ENCODE measurements around the gene MED29.

The MED29 gene

DNA sequence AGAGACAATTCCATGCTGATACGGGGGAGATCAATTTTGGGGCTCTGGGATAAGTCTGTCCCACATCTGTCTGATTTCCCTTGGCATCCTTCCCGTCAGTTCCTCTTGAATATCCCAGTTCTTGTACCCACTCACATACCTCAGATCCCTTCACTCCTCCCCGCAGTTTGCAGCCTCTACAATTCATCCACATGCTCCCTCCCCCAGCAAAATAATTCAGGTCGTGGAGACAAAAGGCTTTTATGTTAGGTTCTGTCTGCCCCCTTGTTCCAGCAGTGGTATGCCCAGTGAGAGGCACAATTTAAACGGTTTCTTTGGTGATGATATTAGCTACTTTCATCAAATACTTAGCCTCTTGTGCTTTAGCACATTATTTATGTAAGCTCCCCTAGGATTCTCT is 35.0 kb downstream of the MED29 start:
- in situ Hi-C loops (cut with HindIII; ENCODE audit: low sequenced_read_pairs), result no loop called here

DNA sequence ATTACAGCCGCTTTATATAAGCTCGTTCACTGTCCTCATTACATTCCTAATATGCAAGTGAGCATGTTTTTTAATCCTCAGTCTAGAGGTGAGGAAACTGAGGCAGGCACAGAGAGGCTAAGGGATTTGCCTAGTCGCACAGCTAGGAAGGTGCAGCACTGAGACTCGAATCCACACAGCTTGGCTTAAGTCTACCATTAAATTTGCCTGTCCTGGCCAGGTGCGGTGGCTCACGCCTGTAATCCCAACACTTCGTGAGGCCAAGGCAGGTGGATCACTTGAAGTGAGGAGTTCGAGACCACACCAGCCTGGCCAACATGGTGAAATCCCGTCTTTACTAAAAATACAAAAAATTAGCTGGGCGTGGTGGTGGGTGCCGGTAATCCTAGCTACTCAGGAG is 36.5 kb downstream of the MED29 start:
- in situ Hi-C loops (cut with HindIII; ENCODE audit: low sequenced_read_pairs), result no loop called here

DNA sequence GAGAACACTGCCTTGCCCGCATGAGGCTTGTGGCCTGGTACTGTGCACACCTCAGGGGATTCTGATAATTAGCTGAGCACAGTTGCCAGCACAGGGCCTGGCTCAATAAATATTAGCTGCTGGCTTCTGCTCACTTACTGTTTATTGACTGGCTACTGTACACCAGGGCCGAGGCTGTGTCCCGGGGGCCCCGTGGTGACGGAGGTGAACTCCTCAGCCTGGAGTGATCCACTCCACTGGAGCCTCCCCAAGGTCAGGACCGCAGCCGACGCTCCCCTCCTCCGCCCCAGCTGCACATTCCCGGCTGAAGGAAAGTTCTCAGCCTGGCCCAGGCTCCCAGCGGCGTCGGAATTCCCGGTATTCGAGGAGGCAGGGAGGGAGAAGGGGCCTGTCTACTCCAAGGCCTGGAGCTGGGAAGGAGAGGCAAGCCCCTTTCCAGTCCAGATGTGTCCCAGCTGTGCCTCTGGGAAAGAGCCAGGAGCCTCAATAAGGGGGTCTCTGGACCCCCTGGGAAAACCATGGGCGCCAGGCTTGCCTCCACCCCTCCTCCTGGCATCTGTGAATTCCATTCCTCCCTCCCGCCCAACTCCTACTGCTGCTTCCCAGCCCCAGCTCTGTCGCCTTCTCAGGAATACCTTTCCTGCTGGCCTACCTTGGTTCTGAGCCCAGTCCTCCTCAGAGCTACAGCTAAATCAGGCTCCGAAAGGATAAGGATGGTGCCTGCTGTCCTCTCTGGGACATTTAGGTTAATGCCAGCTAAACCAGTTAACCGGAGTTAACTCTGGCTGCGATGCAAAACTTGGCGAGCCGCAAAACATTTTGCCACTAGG is 37.3 kb downstream of the MED29 start:
- in situ Hi-C loops (cut with HindIII; ENCODE audit: low sequenced_read_pairs), result no loop called here

DNA sequence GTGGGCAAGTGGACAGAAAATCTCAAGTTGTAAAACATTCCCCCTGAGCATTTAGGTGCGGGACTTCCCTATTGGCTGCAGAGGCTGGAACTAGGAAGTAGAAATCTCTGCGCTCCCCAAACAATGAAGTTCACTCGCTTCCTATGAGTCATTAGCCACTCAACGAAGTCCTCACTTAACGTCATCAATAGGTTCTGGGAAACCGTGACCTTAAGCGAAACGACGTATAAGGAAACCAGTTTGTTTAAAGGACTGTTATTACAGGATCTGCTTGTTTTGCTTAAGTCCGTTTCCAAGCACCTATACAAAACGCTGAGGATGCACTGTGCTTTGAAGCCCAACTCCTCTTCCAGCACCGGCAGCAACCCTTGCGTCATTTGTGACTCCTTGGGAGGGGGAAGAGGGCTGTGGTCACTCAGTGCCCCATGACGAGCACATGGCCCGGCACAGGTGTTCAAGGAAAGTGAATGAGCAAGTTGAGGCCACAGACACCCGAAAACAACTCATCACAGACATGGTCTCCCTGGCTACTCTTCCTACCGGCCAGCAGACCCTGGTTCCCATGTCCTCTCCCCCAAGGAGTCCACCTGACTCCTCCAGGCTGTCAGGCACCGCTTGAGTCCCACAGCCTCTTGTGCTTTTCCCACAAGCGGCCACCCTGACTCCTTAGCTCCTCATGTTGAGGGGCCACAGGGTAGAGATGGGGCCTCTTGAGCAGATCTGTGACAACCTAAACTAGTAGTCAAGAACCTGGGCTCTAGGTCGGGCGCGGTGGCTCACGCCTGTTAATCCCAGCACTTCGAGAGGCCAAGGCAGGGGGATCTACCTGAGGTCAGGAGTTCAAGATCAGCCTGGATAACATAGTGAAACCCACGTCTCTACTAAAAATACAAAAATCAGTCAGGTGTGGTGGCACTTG is 39.8 kb downstream of the MED29 start:
- in situ Hi-C loops (cut with HindIII; ENCODE audit: low sequenced_read_pairs), result no loop called here

DNA sequence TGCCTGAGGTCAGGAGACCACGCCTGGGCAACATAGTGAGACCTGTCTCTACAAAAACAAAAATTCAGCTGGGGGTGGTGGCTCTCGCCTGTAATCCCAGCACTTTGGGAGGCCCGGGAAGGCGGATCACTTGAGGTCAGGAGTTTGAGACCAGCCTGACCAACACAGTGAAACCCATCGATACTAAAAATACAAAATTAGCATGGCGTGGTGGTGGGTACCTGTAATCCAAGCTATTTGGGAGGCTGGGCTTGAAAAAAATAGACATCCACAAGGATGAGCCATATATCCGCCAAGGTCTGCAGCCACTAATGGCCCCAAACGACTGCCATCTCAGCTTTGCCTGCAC is 41.5 kb downstream of the MED29 start:
- in situ Hi-C loops (cut with HindIII; ENCODE audit: low sequenced_read_pairs), result no loop called here

DNA sequence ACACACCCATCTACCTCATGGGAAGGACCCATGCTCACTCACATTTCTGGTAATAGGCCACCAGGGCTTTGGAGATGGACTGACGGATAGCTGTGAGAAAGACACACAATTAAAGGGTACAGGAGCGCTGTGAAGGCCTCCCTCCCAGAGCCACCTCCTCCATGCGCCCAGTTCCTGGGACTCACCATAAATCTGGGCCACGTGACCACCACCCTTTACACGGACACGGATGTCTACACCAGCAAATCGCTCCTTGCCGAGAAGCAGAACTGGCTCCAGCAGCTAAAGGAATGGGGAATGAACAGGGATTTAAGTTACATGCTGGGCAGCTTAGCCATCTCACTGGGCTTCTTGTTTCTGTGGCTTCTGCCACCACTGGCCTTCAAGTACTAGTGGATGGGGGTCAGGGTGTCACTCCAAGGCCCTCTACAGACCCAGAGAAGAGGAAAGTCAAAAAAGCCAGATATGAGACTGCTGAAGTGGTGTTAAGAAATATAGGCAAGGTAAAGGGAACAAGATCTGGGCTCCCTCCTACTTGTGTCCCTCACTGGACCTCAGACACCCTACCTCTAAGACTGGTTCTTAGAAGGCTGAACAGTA is 42.4 kb downstream of the MED29 start:
- in situ Hi-C loops (cut with HindIII; ENCODE audit: low sequenced_read_pairs), result no loop called here

DNA sequence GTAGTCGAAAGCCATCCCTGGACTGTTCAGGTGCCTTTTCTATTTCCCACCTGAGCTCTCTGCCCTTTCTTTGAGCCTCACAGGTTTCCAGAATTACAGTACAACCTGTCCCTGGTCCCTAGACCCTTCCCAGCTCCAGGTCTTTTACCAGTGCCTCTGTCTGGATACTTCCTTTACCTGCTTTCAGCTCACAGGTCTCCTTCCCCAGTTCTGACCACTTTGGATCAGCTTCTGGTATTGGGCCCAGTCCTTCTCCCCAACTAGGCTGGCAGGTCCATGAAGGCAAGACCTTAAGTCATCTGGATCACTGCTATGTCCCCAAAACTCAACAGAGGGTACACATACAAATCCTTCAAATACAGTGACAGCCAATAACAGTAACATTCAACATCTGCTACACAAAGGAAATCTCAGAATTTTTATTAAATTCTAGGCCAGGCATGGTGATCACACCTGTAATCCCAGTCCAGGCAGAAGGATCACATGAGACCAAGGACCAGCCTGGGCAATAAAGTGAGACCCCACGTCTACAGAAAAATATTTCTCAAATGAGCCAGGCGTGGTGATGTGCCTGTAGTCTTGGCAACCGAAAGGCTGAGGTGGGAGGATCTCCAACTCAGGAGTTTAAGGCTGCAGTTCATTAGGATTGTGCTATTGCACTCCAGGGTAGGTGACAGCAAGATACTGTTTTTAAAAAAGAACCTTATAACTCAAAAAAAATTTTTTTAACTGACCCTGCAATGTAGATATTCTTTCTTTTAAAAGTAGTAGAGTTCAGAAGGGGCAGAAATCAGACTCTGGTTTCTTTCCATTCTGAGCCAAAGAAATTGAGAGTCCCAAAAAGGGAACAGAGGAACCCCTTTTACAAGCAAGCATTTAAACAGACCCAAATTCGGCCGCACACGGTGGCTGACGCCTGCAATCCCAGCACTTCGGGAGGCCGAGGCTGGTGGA is 43.2 kb downstream of the MED29 start:
- in situ Hi-C loops (cut with HindIII; ENCODE audit: low sequenced_read_pairs), result no loop called here

DNA sequence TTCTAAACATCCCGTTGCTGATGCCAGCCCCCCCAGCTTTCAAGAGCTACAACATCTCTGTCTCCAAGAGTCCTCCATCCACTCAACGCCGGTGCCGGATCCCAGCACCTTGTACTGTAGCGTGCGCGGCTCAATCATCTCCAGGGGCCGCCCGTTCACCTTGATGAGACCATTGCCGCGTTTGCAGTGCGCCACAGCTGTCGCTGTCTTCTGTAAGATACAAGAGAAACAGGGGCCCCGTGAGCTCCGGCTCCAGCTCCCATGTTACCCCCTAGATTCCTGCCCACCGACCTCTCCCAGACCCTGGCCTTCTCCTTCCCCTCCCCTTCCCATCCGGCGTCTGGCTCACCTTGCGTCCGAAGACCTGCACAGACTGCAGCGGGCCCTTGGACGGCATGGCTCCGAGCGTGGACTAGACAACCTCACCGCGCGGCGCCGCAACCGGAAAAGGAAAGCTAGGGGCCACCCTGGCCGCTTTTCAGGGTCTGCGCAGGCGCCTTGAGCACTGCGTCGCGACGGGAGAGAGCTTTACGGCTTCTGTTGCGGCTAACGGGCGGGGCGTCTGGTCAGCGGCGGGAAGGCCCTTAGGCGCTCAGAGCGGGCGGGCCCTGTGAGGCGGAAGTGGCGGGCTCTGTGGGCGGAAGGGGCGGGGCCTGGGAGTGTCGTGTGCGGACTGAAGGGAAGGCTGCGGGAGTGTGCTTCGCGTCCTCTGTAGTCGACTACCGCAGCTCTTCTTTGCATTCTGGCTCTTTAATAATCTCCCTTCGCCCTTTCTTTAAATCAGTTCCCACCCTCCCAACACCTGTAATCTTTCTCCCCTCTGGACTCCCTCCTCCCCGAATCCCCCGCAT is 44.5 kb downstream of the MED29 start, which contains the start of gene RPS16:
Gene RPS16, minus strand, starts transcription at position 451 of the 851 bp plus-strand sequence. Its CDS starts 54 bp downstream, at position 397.
- in situ Hi-C loops (cut with HindIII; ENCODE audit: low sequenced_read_pairs), result no loop called here

DNA sequence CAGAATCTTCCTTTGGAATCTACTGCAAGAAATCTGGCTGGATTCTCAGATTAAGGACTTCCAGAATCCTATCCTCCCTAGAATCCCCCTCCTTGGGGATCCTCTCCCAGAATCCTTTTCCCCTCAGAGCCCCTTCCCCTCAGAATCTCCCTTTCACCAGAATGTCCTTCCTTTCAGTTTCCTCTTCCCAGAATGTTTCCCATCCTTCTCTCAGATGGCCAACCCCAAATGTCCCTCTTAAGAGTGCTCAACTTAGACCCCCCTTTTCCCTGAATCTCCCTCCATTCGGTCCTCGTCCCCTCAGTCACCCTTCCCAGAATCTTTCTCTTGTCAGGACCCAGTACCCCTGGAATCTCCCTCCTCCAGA is 45.2 kb downstream of the MED29 start:
- in situ Hi-C loops (cut with HindIII; ENCODE audit: low sequenced_read_pairs), result no loop called here

DNA sequence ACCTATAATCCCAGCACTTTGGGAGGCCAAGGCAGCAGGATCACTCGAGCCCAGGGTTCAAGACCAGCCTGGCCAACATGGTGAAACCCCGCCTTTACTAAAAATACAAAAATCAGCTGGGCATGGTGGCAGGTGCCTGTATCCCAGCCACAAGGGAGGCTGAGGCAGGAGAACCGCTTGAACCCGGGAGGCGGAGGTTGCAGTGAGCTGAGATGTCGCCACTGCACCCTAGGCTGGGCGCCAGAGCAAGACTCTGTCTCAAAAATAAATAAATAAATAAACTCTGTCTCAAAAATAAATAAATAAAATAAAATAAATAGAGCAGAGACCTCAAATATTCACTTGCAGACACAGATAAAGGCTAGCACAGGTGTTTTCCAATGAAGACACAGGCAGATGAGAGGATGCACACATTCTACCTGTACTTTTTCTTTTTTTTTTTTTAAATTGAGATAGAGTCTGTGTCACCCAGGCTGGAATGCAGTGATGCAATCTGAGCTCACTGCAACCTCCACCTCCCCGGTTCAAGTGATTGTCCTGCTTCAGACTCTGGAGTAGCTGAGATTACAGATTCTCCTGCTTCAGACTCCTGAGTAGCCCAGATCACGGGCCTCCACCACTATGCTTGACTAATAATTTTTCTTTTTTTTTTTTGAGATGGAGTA is 47.2 kb downstream of the MED29 start:
- in situ Hi-C loops (cut with HindIII; ENCODE audit: low sequenced_read_pairs), result no loop called here

DNA sequence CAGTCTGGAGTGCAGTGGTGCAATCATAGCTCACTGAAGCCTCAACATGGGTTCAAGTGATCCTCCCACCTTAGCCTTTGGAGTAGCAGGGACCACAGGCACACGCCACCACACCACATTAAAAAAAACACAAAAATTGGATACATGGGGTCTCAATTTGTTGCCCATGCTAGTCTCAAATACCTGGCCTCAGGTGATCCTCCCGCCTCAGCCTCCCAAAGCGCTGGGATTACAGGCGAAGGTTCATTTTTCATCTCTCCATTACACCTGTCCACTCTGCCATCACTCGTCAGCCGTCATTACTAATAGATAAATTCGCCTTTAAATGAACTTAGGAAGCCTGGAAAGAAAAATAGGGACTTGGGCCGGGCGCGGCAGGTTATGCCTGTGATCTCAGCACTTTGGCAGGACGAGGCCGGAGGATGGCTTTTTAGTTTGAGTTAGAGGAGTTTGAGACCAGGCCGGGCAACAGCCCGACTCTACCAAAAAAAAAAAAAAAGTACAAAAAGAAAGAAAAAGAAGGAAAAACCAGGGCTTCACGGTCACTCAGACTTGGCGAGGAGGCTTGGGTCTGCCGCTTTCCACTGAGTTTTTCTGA is 53.5 kb downstream of the MED29 start:
- in situ Hi-C loops (cut with HindIII; ENCODE audit: low sequenced_read_pairs), result no loop called here

DNA sequence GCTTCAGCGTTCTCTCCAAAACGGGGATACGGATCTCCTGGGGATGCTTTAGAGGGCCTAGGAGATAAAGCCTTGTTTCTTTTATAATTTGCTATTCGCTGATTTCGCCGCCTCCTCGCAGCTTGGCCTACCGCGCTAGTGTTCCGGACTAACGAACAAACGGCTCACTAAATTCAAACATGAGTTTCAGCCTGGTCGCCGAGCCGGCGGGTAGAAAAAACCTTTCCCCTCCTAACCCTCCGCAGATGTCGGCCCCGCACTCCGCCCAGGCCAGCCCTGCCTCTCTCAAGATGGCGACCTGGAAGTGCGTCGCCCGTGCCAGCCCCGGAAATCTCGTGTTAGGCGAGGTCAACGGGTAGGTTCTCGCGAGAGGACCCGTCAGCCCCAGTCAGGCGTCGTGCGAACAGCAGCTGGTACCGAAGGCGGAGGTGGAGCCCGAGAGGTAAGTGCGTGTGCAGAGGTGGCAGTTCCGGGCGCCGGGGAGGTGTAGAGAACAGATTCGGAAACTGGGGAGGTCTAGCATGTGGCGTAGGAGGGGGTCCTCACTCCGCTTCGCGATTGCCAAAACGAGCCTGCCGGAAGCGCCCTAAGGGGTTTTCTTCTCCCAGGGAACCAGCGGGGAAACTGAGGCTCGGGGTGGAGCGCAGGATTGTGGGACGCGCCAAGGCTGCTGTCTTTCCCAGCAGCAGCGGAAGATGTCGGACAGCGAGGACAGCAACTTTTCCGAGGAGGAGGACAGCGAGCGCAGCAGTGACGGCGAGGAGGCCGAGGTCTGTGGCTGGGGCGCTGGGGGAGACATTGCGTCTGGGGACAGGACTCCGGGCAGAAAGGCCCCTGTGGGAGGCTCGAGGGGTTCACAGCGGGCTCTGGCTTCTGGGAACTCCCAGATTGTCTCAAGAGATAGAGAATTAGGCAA is 54.3 kb downstream of the MED29 start, which contains the start of gene SUPT5H:
Gene SUPT5H, plus strand, starts transcription at position 387 of the 916 bp plus-strand sequence. Its CDS starts 309 bp downstream, at position 696.
- in situ Hi-C loops (cut with HindIII; ENCODE audit: low sequenced_read_pairs), result no loop called here

DNA sequence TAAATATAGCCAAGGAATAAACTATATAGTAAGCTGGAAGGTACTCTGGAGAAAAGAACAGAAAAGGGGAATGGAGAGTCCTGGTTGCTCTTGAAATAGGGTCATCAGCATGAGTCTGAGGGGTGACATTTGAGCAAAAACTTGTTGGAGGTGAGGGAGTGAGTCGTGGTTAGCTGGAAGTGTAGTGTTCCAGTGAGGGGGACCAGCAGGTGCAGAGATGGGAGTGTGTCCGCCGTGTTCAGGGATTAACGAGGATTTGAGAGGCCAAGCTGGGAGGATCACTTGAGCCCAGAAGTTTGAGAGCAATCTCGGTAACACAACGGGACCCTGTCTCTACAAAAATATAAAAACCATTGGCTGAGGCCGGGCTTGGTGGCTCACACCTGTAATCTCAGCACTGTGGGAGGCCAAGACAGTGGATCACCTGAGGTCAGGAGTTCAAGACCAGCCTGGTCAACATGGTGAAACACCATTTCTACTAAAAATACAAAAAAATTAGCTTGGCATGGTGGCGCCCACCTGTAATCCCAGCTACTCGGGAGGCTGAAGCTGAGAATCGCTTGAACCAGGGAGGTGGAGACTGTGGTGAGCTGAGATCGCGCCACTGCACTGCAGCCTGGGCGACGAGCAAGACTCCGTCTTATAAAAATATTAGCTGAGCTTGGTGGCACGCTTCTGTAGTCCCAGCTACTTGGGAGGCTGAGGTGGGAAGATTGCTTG is 55.3 kb downstream of the MED29 start:
- in situ Hi-C loops (cut with HindIII; ENCODE audit: low sequenced_read_pairs), result no loop called here

DNA sequence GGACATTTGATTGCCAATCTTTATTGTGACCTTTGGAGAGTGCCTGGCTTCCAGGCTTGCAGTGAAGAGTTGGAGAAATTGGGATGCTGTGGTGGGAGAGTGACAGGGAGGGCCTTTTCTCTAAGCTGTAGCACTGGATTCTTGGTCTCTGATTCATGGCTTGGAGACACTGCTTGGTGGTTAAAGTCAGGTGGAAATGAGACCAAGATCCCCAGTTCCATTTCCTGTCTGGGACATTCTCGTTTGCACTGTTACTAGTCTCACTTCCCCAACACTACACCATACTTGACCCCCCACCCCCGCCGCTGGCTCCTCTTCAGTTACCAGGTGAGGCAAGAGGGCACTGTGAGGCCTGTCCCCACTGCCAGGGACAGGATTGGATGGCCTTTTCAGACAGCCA is 57.1 kb downstream of the MED29 start:
- in situ Hi-C loops (cut with HindIII; ENCODE audit: low sequenced_read_pairs), result no loop called here

DNA sequence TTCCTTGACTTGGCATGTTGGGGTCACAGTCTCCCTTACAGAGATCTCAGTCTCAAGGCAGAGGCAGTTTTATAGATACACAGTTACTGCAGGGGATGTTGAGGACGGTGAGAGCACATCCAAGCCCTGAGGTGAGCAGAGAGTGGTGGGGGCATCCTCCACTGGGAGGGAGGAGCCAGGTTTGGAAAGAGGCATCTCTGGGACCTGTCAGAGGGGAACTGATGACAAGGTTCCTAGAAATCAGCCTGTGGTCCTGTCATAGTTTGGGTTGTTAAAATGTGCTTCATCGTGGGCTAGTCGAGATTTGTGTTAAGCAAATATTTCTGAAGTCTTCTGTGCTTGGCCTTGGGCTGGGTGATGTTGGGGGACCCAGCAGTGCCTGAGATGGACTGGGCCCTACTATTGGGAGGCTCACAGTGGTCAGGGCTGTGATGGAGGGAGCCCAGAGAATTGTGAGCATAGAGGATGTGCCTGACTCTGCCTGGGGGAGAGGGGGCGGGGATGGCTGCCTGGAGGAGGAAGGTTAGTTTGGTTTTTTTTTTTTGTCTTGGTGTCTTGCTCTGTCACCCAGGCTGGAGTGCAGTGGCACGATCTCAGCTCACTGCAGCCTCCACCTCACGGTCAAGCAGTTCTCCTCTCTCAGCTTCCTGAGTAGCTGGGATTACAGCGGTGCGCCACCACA is 58.1 kb downstream of the MED29 start:
- in situ Hi-C loops (cut with HindIII; ENCODE audit: low sequenced_read_pairs), result no loop called here

Data from DLD1 (cell line).